ENCODE results near the gene SLC44A1. TPM values are rescaled to one million over a fixed set of nuclear protein-coding genes. Genes with fewer than 3 reads are reported as not detected.
A peak's percentile ranks its signal among the peaks of the same experiment; 100 is the strongest.

The SLC44A1 gene
- total and polyA plus RNA-seq, 2 of the 13 experiments (the other 11 are each of a cell fraction or from before 2014, with no cell fraction given) = 21.4 to 40.8 TPM

DNA sequence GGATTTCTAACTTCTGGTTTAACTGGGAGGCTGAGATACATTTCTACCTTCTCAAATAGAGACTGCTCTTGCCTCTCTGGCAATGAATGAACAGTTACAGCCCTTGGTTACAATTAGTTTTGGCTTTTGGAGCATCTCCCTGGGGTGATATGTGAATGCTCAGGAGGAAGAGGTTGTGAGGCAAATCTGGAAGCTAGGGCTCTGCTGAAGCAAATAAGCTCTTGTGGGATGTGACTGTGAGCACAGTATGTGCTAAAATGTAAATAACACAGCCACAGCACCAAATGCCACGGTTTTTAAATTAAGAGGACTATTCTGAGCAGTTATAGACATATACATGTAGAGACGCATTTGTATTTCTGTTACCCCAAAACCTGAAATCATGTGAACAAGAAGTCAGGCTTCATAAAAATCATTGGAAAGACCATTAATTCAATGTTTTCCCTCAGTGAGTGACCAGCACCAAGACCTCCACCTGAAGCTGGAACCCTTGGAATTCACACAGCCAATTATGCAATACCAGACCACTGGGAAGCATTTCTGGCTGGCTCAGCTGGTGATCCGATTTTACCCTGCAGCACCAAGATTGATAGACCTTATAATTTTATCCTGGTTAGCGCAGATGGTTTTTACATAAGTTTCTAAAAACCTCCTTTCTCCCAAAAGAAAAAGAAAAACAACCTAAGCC is 3.0 kb upstream of the SLC44A1 start:
- ATAC-seq (no peak), DNase-seq (ENCODE audit: low spot score) (no peak), FAIRE-seq (no peak)
- WGBS (ENCODE audit: low lambda C conversion rate) = 48% methylated on average over 4 of the region's 4 CpGs
- TF ChIP-seq HOMEZ (CRISPR knock-in tag; IDR thresholded peaks at IDR 0.05; ENCODE audit: low read depth) (no peak), ZNF362 (CRISPR knock-in tag; IDR thresholded peaks at IDR 0.05; ENCODE audit: borderline replicate concordance) (no peak), CEBPB (IDR thresholded peaks at IDR 0.05; ENCODE audit: borderline replicate concordance, low read depth, low read length) (peak; percentile 41; the same call in 1 of the 2 replicates), CEBPG (CRISPR knock-in tag; IDR thresholded peaks at IDR 0.05) (peak; percentile 60), TEAD3 (CRISPR knock-in tag; optimal IDR thresholded peaks at IDR 0.05; ENCODE audit: borderline replicate concordance) (peak; percentile 43)
- ChIA-PET POLR2A (no interaction called here), CTCF (ENCODE audit: low intra/inter-chr PET ratio, low total read pairs) (no interaction called here)
- Histone ChIP-seq H3K27ac (ENCODE audit: extremely low read length, insufficient read depth, low read length) (no peak overlapping the region), H3K79me2 (ENCODE audit: insufficient read depth, low read length) (peaks cover 15% of the 10 kb centered on the region), H2AFZ (ENCODE audit: low read length) (no peak overlapping the region), H3K9ac (ENCODE audit: insufficient read depth, low read depth, low read length) (no peak overlapping the region), H3K4me2 (ENCODE audit: low read depth, low read length) (no peak overlapping the region), H3K36me3 (replicated peaks in 1 of 2; ENCODE audit: control insufficient read depth in 1 of 2, insufficient read depth in 2 of 2, low read length in 2 of 2) (no peaks in the 10 kb centered on the region), H3K4me3 (replicated peaks in 1 of 3; ENCODE audit: insufficient read depth in 1 of 3, low read depth in 2 of 3, low read length in 3 of 3) (no peak overlapping the region), H3K4me1 (ENCODE audit: insufficient read depth, low read length) (peaks cover 52% of the 10 kb centered on the region), H3K27me3 (ENCODE audit: control insufficient read depth in 1 of 2, insufficient read depth in 2 of 2, low read length in 2 of 2) (no peaks in the 10 kb centered on the region), H3K9me3 (ENCODE audit: low read length) (no peaks in the 10 kb centered on the region), H4K20me1 (ENCODE audit: insufficient read depth, low read length) (no peaks in the 10 kb centered on the region)
- intact Hi-C loops (cut with micrococcal nuclease; ENCODE audit: unreplicated experiment) (no loop called here), in situ Hi-C loops (cut with HindIII; ENCODE audit: extremely low pct_ligation_motif_present, low pct_unique_long_range_greater_than_20kb) (no loop called here)
- BruUV-seq (replicated peaks) = no TSS peak

- Histone ChIP-seq H3K27me3 (ENCODE audit: control insufficient read depth in 1 of 2, insufficient read depth in 2 of 2, low read length in 2 of 2) (no peaks in the 10 kb centered on the region), H3K36me3 (replicated peaks in 1 of 2; ENCODE audit: control insufficient read depth in 1 of 2, insufficient read depth in 2 of 2, low read length in 2 of 2) (no peaks in the 10 kb centered on the region), H3K4me2 (ENCODE audit: low read depth, low read length) (no peak overlapping the region), H3K4me1 (ENCODE audit: insufficient read depth, low read length) (peaks cover 53% of the 10 kb centered on the region), H3K79me2 (ENCODE audit: insufficient read depth, low read length) (peaks cover 21% of the 10 kb centered on the region), H3K4me3 (replicated peaks in 1 of 3; ENCODE audit: insufficient read depth in 1 of 3, low read depth in 2 of 3, low read length in 3 of 3) (no peak overlapping the region), H4K20me1 (ENCODE audit: insufficient read depth, low read length) (no peaks in the 10 kb centered on the region), H3K9me3 (ENCODE audit: low read length) (no peaks in the 10 kb centered on the region), H3K27ac (ENCODE audit: extremely low read length, insufficient read depth, low read length) (no peak overlapping the region), H3K9ac (ENCODE audit: insufficient read depth, low read depth, low read length) (no peak overlapping the region), H2AFZ (ENCODE audit: low read length) (no peak overlapping the region)
- intact Hi-C loops (cut with micrococcal nuclease; ENCODE audit: unreplicated experiment) (no loop called here), in situ Hi-C loops (cut with HindIII; ENCODE audit: extremely low pct_ligation_motif_present, low pct_unique_long_range_greater_than_20kb) (no loop called here)
- 53% methylated on average over 2 of the region's 2 CpGs for WGBS (ENCODE audit: low lambda C conversion rate)
- no peak for FAIRE-seq
- ATAC-seq = no peak
- DNase-seq (ENCODE audit: low spot score) = no peak
- no TSS peak for BruUV-seq (replicated peaks)
- ChIA-PET CTCF (ENCODE audit: low intra/inter-chr PET ratio, low total read pairs) (no interaction called here), POLR2A (no interaction called here)
- no peak for TF ChIP-seq STAG1 (CRISPR knock-in tag; IDR thresholded peaks at IDR 0.05)
- TF ChIP-seq FOSL2 (CRISPR knock-in tag; IDR thresholded peaks at IDR 0.05) = no peak
- TF ChIP-seq MED13 (CRISPR knock-in tag; IDR thresholded peaks at IDR 0.05) = no peak
- no peak for TF ChIP-seq ZFP37 (CRISPR knock-in tag; IDR thresholded peaks at IDR 0.05; ENCODE audit: borderline replicate concordance)
- TF ChIP-seq SNAPC4 (CRISPR knock-in tag; IDR thresholded peaks at IDR 0.05) = no peak
- no peak for TF ChIP-seq TP53 (CRISPR knock-in tag; conservative IDR thresholded peaks at IDR 0.05)
- no peak for TF ChIP-seq NCOR1 (IDR thresholded peaks at IDR 0.05; ENCODE audit: borderline replicate concordance, low read length)
Measured at GRCh38 chr9:105242062-105242461, 2.4 kb upstream of the SLC44A1 start.
